Measurements from ENCODE around the gene NR2F6.
"Not testable (repeated sequence)": the region's sequence is repeated elsewhere in the genome, so short reads cannot be mapped to it uniquely, and the experiment has no call there.

The NR2F6 gene

GRCh38 chr19:17210296-17210695 is 35.4 kb downstream of the NR2F6 start:
- DNase-seq (ENCODE audit: low spot score): no peak

- DNase-seq (ENCODE audit: low spot score): peak; percentile 56
Measured at GRCh38 chr19:17209126-17210036, 36.3 kb downstream of the NR2F6 start.

- no peak for DNase-seq (ENCODE audit: low spot score)
Measured at GRCh38 chr19:17206736-17207581, 38.8 kb downstream of the NR2F6 start.

GRCh38 chr19:17205237-17206140 is 40.2 kb downstream of the NR2F6 start:
- DNase-seq (ENCODE audit: low spot score): peak; percentile 80

- DNase-seq (ENCODE audit: low spot score): no peak
Measured at GRCh38 chr19:17202713-17203112, 43.0 kb downstream of the NR2F6 start.

- no peak for DNase-seq (ENCODE audit: low spot score)
Measured at GRCh38 chr19:17202249-17202648, 43.5 kb downstream of the NR2F6 start.

GRCh38 chr19:17200408-17201079 is 45.2 kb downstream of the NR2F6 start:
- DNase-seq (ENCODE audit: low spot score): peak; percentile 67

GRCh38 chr19:17197666-17198065 is 48.1 kb downstream of the NR2F6 start:
- DNase-seq (ENCODE audit: low spot score): no peak

- no peak for DNase-seq (ENCODE audit: low spot score)
Measured at GRCh38 chr19:17196610-17197009, 49.1 kb downstream of the NR2F6 start.

- no peak for DNase-seq (ENCODE audit: low spot score)
Measured at GRCh38 chr19:17195106-17195505, 50.6 kb downstream of the NR2F6 start.

GRCh38 chr19:17194608-17195007 is 51.1 kb downstream of the NR2F6 start:
- DNase-seq (ENCODE audit: low spot score): no peak

- no peak for DNase-seq (ENCODE audit: low spot score)
Measured at GRCh38 chr19:17192751-17193150, 53.0 kb downstream of the NR2F6 start.

- DNase-seq (ENCODE audit: low spot score): not testable (repeated sequence)
Measured at GRCh38 chr19:17191736-17192135, 54.0 kb downstream of the NR2F6 start.

GRCh38 chr19:17185590-17185989 is 60.1 kb downstream of the NR2F6 start:
- no peak for DNase-seq (ENCODE audit: low spot score)

- DNase-seq (ENCODE audit: low spot score): no peak
Measured at GRCh38 chr19:17184371-17184841, 61.3 kb downstream of the NR2F6 start.

GRCh38 chr19:17183858-17184321 is 61.8 kb downstream of the NR2F6 start:
- no peak for DNase-seq (ENCODE audit: low spot score)

GRCh38 chr19:17183271-17183761 is 62.4 kb downstream of the NR2F6 start:
- no peak for DNase-seq (ENCODE audit: low spot score)

Data from HuH-7 (cell line).